NT2/D1 (cell line): Measurements from ENCODE around the gene OPN1LW.

Experiments used
- YY1 ChIP-seq: IDR thresholded peaks from 2 replicates; pipeline ENCODE4 v1.6.1; 2011; ENCODE audit not compliant: insufficient read length, insufficient read depth
- ZNF274 ChIP-seq: IDR thresholded peaks from 2 replicates; pipeline ENCODE4 v1.6.1; 2011; ENCODE audit warnings: mild to moderate bottlenecking, low read depth, low read length

DNA sequence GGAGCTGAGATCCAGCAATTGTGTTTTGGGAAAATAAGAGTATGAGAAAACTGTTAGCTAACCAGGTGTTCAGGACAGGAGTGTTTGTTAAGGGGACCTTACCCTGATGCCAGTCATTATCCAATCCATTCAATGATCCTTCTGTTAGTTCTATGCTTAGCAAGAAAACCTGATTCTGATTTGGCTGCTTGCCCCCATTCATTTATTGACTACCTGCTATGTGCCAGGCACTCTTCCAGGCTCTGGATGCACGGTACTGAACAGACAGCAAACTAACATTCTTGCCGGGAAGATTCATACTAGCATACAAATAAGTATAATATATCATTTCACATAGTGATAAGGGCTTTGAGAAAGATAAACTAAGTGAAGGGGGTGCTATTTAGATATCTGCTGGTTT lies 45.5 kb upstream of the OPN1LW start:
- TF ChIP-seq ZNF274 (no peak), YY1 (no peak)
